Stomach (tissue), 8 donors: ENCODE results near the gene HMMR. TPM values are rescaled to one million over a fixed set of nuclear protein-coding genes. Genes with fewer than 3 reads are reported as not detected.

Experiments used
- polyA plus RNA-seq, 3 donors: library from polyadenylated mRNA; stranded (reverse); fragments of 200-250 nt; gene quantifications; one replicate each; pipeline ENCODE4 v1.2.3, GENCODE V29; 2013
- small RNA-seq, 4 donors: library from RNA; depleted of rRNA; stranded (forward); fragments of <200 nt; gene quantifications; one replicate each; pipeline ENCODE3, GENCODE V24; 2016
- total RNA-seq, 5 donors: library from RNA; depleted of rRNA; stranded (reverse); fragments of >200 nt; gene quantifications; one replicate each; pipeline versions ENCODE4 v1.1.0 to v1.2.3, GENCODE V29; 2014 to 2016
- donor health status: healthy with polysubstance abuse.
- donor health status: Bipolar disorder and iron deficiency.
- donor health status: healthy.

The HMMR gene
- total and polyA plus RNA-seq, 8 donors: 0.15 to 37.5 (median 3.3) TPM

Small RNAs within 50 kb of the gene (small RNA-seq; reads per million reads assigned to genes)
- 0 reads per million in 4 donors for gene AC008723.1

Other genes with a start within 250 kb of the HMMR start
- gene CCNG1, start 23.0 kb upstream of the HMMR start, total RNA-seq: 100 to 1,000 TPM in 3 of 5 donors, 10 to 100 TPM in 2; 57.1 to 196 (median 131) TPM
- gene CCNG1, start 23.0 kb upstream of the HMMR start, polyA plus RNA-seq: 100 to 1,000 TPM; 103 to 252 (median 122) TPM
- gene NUDCD2, start 530 bp upstream of the HMMR start, total RNA-seq: 10 to 100 TPM in 2 of 5 donors, 1 to 10 TPM in 2, not detected in 1; 1.2 to 15.1 (median 9.0) TPM
- gene NUDCD2, start 530 bp upstream of the HMMR start, polyA plus RNA-seq: 1 to 10 TPM; 5.7 to 8.4 (median 5.9) TPM
- gene MAT2B, start 45.0 kb downstream of the HMMR start, total RNA-seq: 10 to 100 TPM in 4 of 5 donors, 1 to 10 TPM in 1; 6.7 to 84.3 (median 32.6) TPM
- gene MAT2B, start 45.0 kb downstream of the HMMR start, polyA plus RNA-seq: 10 to 100 TPM; 38.4 to 65.1 (median 47.2) TPM